Activated CD8-positive, alpha-beta T cell treated with anti-CD3 and anti-CD28 coated beads for 36 hours (primary cell): ENCODE results near the gene NSL1. TPM values are rescaled to one million over a fixed set of nuclear protein-coding genes. Genes with fewer than 3 reads are reported as not detected.

Experiments used
- ATAC-seq: fragments of 200-7000 bp; cut with Tn5 transposase; one replicate; pipeline ENCODE4 v1.10.0; 2021; ENCODE audit warnings: mild to moderate bottlenecking, moderate library complexity
- CTCF ChIA-PET: fragments of 350-600 bp; sonication (Branson Sonifier 250); formaldehyde crosslinking; loops from one replicate; lab custom pipeline; 2021; ENCODE audit warnings: antibody characterized with exemption; lab: Charles Lee
- POLR2A ChIA-PET: fragments of 350-600 bp; sonication (Branson Sonifier 250); formaldehyde crosslinking; loops from one replicate; lab custom pipeline; 2021; ENCODE audit warnings: antibody characterized with exemption; lab: Charles Lee
- DNase-seq: peaks from one replicate; pipeline ENCODE4 v3.0.0-alpha.2; 2020
- H3K27ac Mint-ChIP-seq: one replicate; pipeline ENCODE4 v1.8.0; 2021; ENCODE audit warnings: mild to moderate bottlenecking, mixed read lengths
- H3K27me3 Mint-ChIP-seq: one replicate; pipeline ENCODE4 v1.8.0; 2021; ENCODE audit warnings: mixed read lengths
- H3K36me3 Mint-ChIP-seq: one replicate; pipeline ENCODE4 v1.8.0; 2021; ENCODE audit warnings: low read depth, mixed read lengths
- H3K4me1 Mint-ChIP-seq: one replicate; pipeline ENCODE4 v1.8.0; 2021; ENCODE audit warnings: low read depth, mixed read lengths
- H3K4me3 Mint-ChIP-seq: one replicate; pipeline ENCODE4 v1.8.0; 2021; ENCODE audit warnings: mild to moderate bottlenecking, moderate library complexity, mixed read lengths
- H3K9me3 Mint-ChIP-seq: one replicate; pipeline ENCODE4 v1.8.0; 2021; ENCODE audit warnings: mixed read lengths
- intact Hi-C: fragments of 100-400 bp; cut with micrococcal nuclease; formaldehyde crosslinking; loops from one replicate; pipeline ENCODE4 v1.10.0; 2022
- total RNA-seq, 2 experiments: library from RNA; stranded (reverse); gene quantifications; one replicate each; pipeline ENCODE4 v1.2.3, GENCODE V29; 2021
- TF ChIP-seq, protein P1 (sequence below): fragments of 200-600 bp; IDR thresholded peaks from one replicate; pipeline ENCODE4 v1.8.0; 2022; ENCODE audit warnings: antibody characterized with exemption, mild to moderate bottlenecking

NSL1 gene
- total RNA-seq, 2 experiments from 2014 or later: 29.6 to 34.9 TPM

DNA sequence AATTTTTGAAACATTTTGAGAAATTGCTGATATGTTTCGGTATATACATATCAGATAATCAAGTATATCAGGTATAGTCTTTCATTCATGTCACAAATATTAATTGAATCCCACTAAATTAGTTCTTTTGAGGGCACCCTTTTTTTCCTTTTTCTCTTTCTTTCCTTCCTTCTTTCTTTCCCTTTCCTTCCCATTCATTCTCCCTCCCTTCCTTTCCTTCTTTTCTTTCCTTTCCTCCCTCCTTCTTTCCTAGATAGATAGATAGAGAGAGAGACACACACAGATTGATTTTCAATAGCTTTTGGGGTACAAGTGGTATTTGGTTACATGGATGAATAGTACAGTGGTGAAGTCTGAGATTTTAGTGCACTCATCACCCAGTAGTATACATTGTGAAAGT is 5.7 kb downstream of the NSL1 start:
- ChIA-PET CTCF (interaction anchor here (0.9 to 6.2 kb wide), 6 partner anchors 15 to 313 kb away, joined by 3 to 37 read pairs (median 6); partner anchors contain the start of gene BATF3), POLR2A (interaction anchor here (0.6 kb wide), 1 partner anchor 157 kb away, joined by 3 read pairs; no protein-coding TSS in a partner anchor)
- DNase-seq: no peak
- ATAC-seq: no peak
- H3K27ac Mint-ChIP-seq: no peak overlapping the region
- H3K4me1 Mint-ChIP-seq: peaks cover 28% of the 10 kb centered on the region
- TF ChIP-seq, protein P1, sequence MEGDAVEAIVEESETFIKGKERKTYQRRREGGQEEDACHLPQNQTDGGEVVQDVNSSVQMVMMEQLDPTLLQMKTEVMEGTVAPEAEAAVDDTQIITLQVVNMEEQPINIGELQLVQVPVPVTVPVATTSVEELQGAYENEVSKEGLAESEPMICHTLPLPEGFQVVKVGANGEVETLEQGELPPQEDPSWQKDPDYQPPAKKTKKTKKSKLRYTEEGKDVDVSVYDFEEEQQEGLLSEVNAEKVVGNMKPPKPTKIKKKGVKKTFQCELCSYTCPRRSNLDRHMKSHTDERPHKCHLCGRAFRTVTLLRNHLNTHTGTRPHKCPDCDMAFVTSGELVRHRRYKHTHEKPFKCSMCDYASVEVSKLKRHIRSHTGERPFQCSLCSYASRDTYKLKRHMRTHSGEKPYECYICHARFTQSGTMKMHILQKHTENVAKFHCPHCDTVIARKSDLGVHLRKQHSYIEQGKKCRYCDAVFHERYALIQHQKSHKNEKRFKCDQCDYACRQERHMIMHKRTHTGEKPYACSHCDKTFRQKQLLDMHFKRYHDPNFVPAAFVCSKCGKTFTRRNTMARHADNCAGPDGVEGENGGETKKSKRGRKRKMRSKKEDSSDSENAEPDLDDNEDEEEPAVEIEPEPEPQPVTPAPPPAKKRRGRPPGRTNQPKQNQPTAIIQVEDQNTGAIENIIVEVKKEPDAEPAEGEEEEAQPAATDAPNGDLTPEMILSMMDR: no peak
- H3K9me3 Mint-ChIP-seq: no peaks in the 10 kb centered on the region
- H3K4me3 Mint-ChIP-seq: no peak overlapping the region
- intact Hi-C loops: no loop called here
- peaks cover 25% of the 10 kb centered on the region for H3K36me3 Mint-ChIP-seq
- H3K27me3 Mint-ChIP-seq: no peaks in the 10 kb centered on the region

- intact Hi-C loops: loop anchor here (2.0 to 5.0 kb wide), 2 partner anchors 87 to 119 kb away; partner anchors contain the start of gene BATF3
- DNase-seq: no peak
- no peak overlapping the region for H3K4me3 Mint-ChIP-seq
- no peaks in the 10 kb centered on the region for H3K27me3 Mint-ChIP-seq
- TF ChIP-seq, protein P1: no peak
- ChIA-PET POLR2A (no interaction called here), CTCF (interaction anchor here (0.9 to 3.9 kb wide), 4 partner anchors 39 to 749 kb away, joined by 3 to 118 read pairs (median 18); partner anchors contain the start of genes DTL and INTS7)
- H3K4me1 Mint-ChIP-seq: peaks cover 24% of the 10 kb centered on the region
- no peak overlapping the region for H3K27ac Mint-ChIP-seq
- peaks cover 27% of the 10 kb centered on the region for H3K36me3 Mint-ChIP-seq
- no peak for ATAC-seq
- no peaks in the 10 kb centered on the region for H3K9me3 Mint-ChIP-seq
Observed at GRCh38 chr1:212783976-212784375, 7.6 kb downstream of the NSL1 start.

- no peak for DNase-seq
- no peak overlapping the region for H3K4me3 Mint-ChIP-seq
- intact Hi-C loops: loop anchor here (2.0 to 5.0 kb wide), 2 partner anchors 85 to 118 kb away; partner anchors contain the start of gene BATF3
- POLR2A ChIA-PET: interaction anchor here (1.1 to 1.2 kb wide), 3 partner anchors 9 to 118 kb away, joined by 3 to 4 read pairs (median 3); partner anchors contain the start of gene NSL1
- peak; percentile 68 for ATAC-seq
- CTCF ChIA-PET: interaction anchor here (0.8 to 3.9 kb wide), 21 partner anchors 8 to 748 kb away, joined by 3 to 118 read pairs (median 6); partner anchors contain the start of genes BATF3, DTL and INTS7
- peaks cover 23% of the 10 kb centered on the region for H3K4me1 Mint-ChIP-seq
- H3K9me3 Mint-ChIP-seq: no peaks in the 10 kb centered on the region
- no peaks in the 10 kb centered on the region for H3K27me3 Mint-ChIP-seq
- TF ChIP-seq, protein P1: peak; percentile 86
- H3K36me3 Mint-ChIP-seq: peaks cover 33% of the 10 kb centered on the region
- no peak overlapping the region for H3K27ac Mint-ChIP-seq
Observed at GRCh38 chr1:212782422-212783154, 9.0 kb downstream of the NSL1 start.

DNA sequence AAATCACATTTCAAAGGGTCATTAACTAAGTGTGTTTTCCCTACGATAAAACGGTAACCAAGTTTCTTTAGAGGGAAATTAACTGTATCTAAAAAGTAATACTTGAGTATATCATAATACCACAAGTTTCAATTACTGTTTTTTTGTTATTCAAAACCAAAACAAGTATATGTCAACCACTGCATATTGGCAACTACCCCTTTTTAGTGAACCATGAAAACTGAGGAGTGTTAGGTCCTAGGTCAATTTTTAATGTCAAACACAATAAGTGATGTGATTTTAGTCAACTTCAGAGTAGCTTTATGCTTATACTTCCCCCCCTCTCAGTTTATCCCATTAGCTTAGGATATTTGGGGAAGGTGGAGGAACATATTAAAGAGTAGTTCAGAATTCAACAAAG is 10.4 kb downstream of the NSL1 start:
- Mint-ChIP-seq H3K36me3 (peaks cover 29% of the 10 kb centered on the region), H3K27ac (no peak overlapping the region), H3K4me1 (peaks cover 23% of the 10 kb centered on the region), H3K27me3 (no peaks in the 10 kb centered on the region), H3K4me3 (no peak overlapping the region), H3K9me3 (no peaks in the 10 kb centered on the region)
- TF ChIP-seq, protein P1: no peak
- ChIA-PET POLR2A (interaction anchor here (1.1 to 1.2 kb wide), 2 partner anchors 103 to 116 kb away, joined by 3 to 4 read pairs; no protein-coding TSS in a partner anchor), CTCF (interaction anchor here (0.8 to 3.9 kb wide), 22 partner anchors 9 to 324 kb away, joined by 3 to 118 read pairs (median 6); partner anchors contain the start of genes BATF3 and FLVCR1)
- DNase-seq: no peak
- intact Hi-C loops: loop anchor here (5.0 kb wide), 1 partner anchor 84 kb away; the partner anchor contains the start of gene BATF3
- no peak for ATAC-seq
